GM18858 (cell line): ENCODE measurements around the gene PYM1.
"Not testable (repeated sequence)": the region's sequence is repeated elsewhere in the genome, so short reads cannot be mapped to it uniquely, and the experiment has no call there.

Source experiments
- ATAC-seq: cut with Tn5 transposase; IDR thresholded peaks from one replicate; pipeline ENCODE4 v1.9.1; 2021; ENCODE audit not compliant: unreplicated experiment

The PYM1 gene

GRCh38 chr12:55915482-55915859 lies 12.2 kb downstream of the PYM1 start:
- ATAC-seq, result no peak

GRCh38 chr12:55912908-55913307 lies 14.8 kb downstream of the PYM1 start:
- no peak for ATAC-seq

- ATAC-seq, result no peak
Observed at GRCh38 chr12:55909513-55909884, 18.2 kb downstream of the PYM1 start.

GRCh38 chr12:55908726-55909512 lies 18.8 kb downstream of the PYM1 start:
- no peak for ATAC-seq

GRCh38 chr12:55906056-55906455 lies 21.6 kb downstream of the PYM1 start:
- ATAC-seq, result no peak

GRCh38 chr12:55901881-55902490 lies 25.7 kb downstream of the PYM1 start:
- ATAC-seq, result no peak

- no peak for ATAC-seq
Observed at GRCh38 chr12:55899082-55899481, 28.6 kb downstream of the PYM1 start.

GRCh38 chr12:55893723-55894122 lies 34.0 kb downstream of the PYM1 start:
- ATAC-seq, result no peak

- no peak for ATAC-seq
Observed at GRCh38 chr12:55891310-55891709, 36.4 kb downstream of the PYM1 start.

GRCh38 chr12:55885113-55885512 lies 42.6 kb downstream of the PYM1 start:
- ATAC-seq, result no peak

GRCh38 chr12:55877824-55878223 lies 49.9 kb downstream of the PYM1 start:
- no peak for ATAC-seq

- no peak for ATAC-seq
Observed at GRCh38 chr12:55875704-55876467, 51.8 kb downstream of the PYM1 start.

- ATAC-seq, result no peak
Observed at GRCh38 chr12:55874443-55874842, 53.3 kb downstream of the PYM1 start.

- not testable (repeated sequence) for ATAC-seq
Observed at GRCh38 chr12:55866454-55867004, 61.2 kb downstream of the PYM1 start.

- ATAC-seq, result no peak
Observed at GRCh38 chr12:55865327-55865726, 62.4 kb downstream of the PYM1 start.

GRCh38 chr12:55862931-55863330 lies 64.8 kb downstream of the PYM1 start:
- not testable (repeated sequence) for ATAC-seq

- no peak for ATAC-seq
Observed at GRCh38 chr12:55862286-55862685, 65.4 kb downstream of the PYM1 start.

GRCh38 chr12:55861871-55862270 lies 65.8 kb downstream of the PYM1 start:
- ATAC-seq, result no peak

GRCh38 chr12:55861396-55861795 lies 66.3 kb downstream of the PYM1 start:
- no peak for ATAC-seq

GRCh38 chr12:55852740-55853139 lies 75.0 kb downstream of the PYM1 start:
- ATAC-seq, result no peak
